Measurements from ENCODE around the gene ZNF862. TPM values are rescaled to one million over a fixed set of nuclear protein-coding genes. Genes with fewer than 3 reads are reported as not detected.
A peak's percentile ranks its signal among the peaks of the same experiment; 100 is the strongest.

ZNF862 gene
- total RNA-seq, 1 donor from 2014 or later: 12.2 TPM

- intact Hi-C loops (cut with DNase I): loop anchor here (5.0 kb wide), 1 partner anchor 33 kb away; the partner anchor contains the start of gene ZNF862
- ATAC-seq (ENCODE audit: poor library complexity) (no peak), DNase-seq (no peak)
Observed at GRCh38 chr7:149870274-149870673, 32.1 kb downstream of the ZNF862 start.

- DNase-seq: no peak
- intact Hi-C loops (cut with DNase I): loop anchor here (5.0 kb wide), 1 partner anchor 34 kb away; the partner anchor contains the start of gene ZNF862
Observed at GRCh38 chr7:149870701-149871483, 32.7 kb downstream of the ZNF862 start.

GRCh38 chr7:149871576-149871975 lies 33.4 kb downstream of the ZNF862 start:
- intact Hi-C loops (cut with DNase I): loop anchor here (5.0 kb wide), 1 partner anchor 34 kb away; the partner anchor contains the start of gene ZNF862
- DNase-seq: no peak
- ATAC-seq (ENCODE audit: poor library complexity): no peak

More at GRCh38 chr7:149870701-149871483, 32.7 kb downstream of the ZNF862 start:
- ATAC-seq (ENCODE audit: poor library complexity): no peak

- peak; percentile 85 for ATAC-seq (ENCODE audit: poor library complexity)
- intact Hi-C loops (cut with DNase I): loop anchor here (5.0 kb wide), 1 partner anchor 35 kb away; the partner anchor contains the start of gene ZNF862
Observed at GRCh38 chr7:149872419-149873073, 34.4 kb downstream of the ZNF862 start.

GRCh38 chr7:149873074-149873969 lies 35.1 kb downstream of the ZNF862 start, which contains the start of gene ATP6V0E2:
Gene ATP6V0E2 (plus strand): TSS chr7:149873969. CDS start chr7:149874066, 97 bp downstream.
- DNase-seq (peak; percentile 98), ATAC-seq (ENCODE audit: poor library complexity) (peak; percentile 95)
- intact Hi-C loops (cut with DNase I): loop anchor here (5.0 kb wide), 1 partner anchor 36 kb away; the partner anchor contains the start of gene ZNF862

More at GRCh38 chr7:149872419-149873073, 34.4 kb downstream of the ZNF862 start:
- DNase-seq: peak; percentile 91

- no peak for DNase-seq
- intact Hi-C loops (cut with DNase I): loop anchor here (5.0 kb wide), 1 partner anchor 37 kb away; the partner anchor contains the start of gene ZNF862
- no peak for ATAC-seq (ENCODE audit: poor library complexity)
Observed at GRCh38 chr7:149873970-149874643, 35.9 kb downstream of the ZNF862 start.

GRCh38 chr7:149874644-149875028 lies 36.5 kb downstream of the ZNF862 start:
- DNase-seq (no peak), ATAC-seq (ENCODE audit: poor library complexity) (peak; percentile 21)
- intact Hi-C loops (cut with DNase I): loop anchor here (5.0 kb wide), 1 partner anchor 37 kb away; the partner anchor contains the start of gene ZNF862

- DNase-seq: no peak
- no peak for ATAC-seq (ENCODE audit: poor library complexity)
- intact Hi-C loops (cut with DNase I): no loop called here
Observed at GRCh38 chr7:149875396-149875795, 37.2 kb downstream of the ZNF862 start.

GRCh38 chr7:149877890-149878522 lies 39.8 kb downstream of the ZNF862 start:
- intact Hi-C loops (cut with DNase I): no loop called here
- DNase-seq (no peak), ATAC-seq (ENCODE audit: poor library complexity) (no peak)

- ATAC-seq (ENCODE audit: poor library complexity) (no peak), DNase-seq (no peak)
- intact Hi-C loops (cut with DNase I): no loop called here
Observed at GRCh38 chr7:149878523-149878921, 40.3 kb downstream of the ZNF862 start.

GRCh38 chr7:149879271-149879743 lies 41.1 kb downstream of the ZNF862 start:
- ATAC-seq (ENCODE audit: poor library complexity) (no peak), DNase-seq (no peak)
- intact Hi-C loops (cut with DNase I): no loop called here

- no peak for DNase-seq
- no peak for ATAC-seq (ENCODE audit: poor library complexity)
- intact Hi-C loops (cut with DNase I): no loop called here
Observed at GRCh38 chr7:149879766-149880637, 41.8 kb downstream of the ZNF862 start.

- DNase-seq (peak; percentile 89), ATAC-seq (ENCODE audit: poor library complexity) (peak; percentile 59)
- intact Hi-C loops (cut with DNase I): no loop called here
Observed at GRCh38 chr7:149880638-149881311, 42.6 kb downstream of the ZNF862 start.

- no peak for DNase-seq
- ATAC-seq (ENCODE audit: poor library complexity): no peak
- intact Hi-C loops (cut with DNase I): no loop called here
Observed at GRCh38 chr7:149881328-149882247, 43.4 kb downstream of the ZNF862 start.
